ENCODE measurements around the gene ANGPTL2. TPM values are rescaled to one million over a fixed set of nuclear protein-coding genes. Genes with fewer than 3 reads are reported as not detected.

ANGPTL2 gene
- total RNA-seq, 1 donor from 2014 or later = 5.7 TPM

DNA sequence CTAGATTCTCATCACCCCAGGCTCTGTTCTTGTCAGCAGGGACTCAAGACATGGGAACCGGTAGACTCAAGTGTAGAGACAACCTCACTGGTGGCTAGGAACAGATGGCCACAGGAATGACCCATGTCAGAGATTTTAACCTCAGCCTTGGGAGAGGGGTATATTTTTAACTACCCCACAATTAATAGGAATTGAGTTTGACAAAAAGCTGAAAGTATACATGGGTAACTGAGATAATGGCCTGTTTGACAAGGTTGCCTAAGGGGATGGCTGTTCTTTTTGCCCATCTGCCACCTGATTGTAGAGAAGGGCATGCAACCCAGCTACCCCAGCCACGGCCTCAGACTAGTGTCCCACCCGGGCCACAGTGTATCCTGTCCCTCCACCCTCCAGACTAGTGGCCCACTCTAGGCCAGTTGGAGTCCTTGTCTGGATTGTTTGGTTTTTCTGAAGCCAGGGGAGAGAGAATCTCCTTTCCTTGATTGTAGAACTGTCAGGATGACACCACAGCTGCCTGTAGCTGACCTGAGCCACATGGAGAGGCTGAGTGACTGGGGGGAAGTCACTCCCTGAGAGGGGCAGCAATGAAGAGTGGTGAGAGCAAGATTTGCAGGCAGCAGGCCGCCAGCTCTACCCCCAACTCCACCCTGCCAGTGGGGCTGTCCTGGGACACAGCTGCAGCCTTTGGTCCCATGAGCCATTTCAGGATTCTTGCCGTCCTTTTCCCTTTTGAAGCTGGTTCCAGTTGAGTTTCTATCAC lies 14.6 kb upstream of the ANGPTL2 start:
- Mint-ChIP-seq H3K4me3 (ENCODE audit: unreplicated experiment) (no peak overlapping the region), H3K27me3 (ENCODE audit: unreplicated experiment) (peaks cover 6% of the 10 kb centered on the region), H3K9me3 (ENCODE audit: unreplicated experiment) (no peaks in the 10 kb centered on the region), H3K27ac (ENCODE audit: unreplicated experiment) (no peak overlapping the region), H3K4me1 (ENCODE audit: unreplicated experiment) (peaks cover 5% of the 10 kb centered on the region), H3K36me3 (ENCODE audit: low read depth, unreplicated experiment) (no peaks in the 10 kb centered on the region)
- TF ChIP-seq, protein P1, sequence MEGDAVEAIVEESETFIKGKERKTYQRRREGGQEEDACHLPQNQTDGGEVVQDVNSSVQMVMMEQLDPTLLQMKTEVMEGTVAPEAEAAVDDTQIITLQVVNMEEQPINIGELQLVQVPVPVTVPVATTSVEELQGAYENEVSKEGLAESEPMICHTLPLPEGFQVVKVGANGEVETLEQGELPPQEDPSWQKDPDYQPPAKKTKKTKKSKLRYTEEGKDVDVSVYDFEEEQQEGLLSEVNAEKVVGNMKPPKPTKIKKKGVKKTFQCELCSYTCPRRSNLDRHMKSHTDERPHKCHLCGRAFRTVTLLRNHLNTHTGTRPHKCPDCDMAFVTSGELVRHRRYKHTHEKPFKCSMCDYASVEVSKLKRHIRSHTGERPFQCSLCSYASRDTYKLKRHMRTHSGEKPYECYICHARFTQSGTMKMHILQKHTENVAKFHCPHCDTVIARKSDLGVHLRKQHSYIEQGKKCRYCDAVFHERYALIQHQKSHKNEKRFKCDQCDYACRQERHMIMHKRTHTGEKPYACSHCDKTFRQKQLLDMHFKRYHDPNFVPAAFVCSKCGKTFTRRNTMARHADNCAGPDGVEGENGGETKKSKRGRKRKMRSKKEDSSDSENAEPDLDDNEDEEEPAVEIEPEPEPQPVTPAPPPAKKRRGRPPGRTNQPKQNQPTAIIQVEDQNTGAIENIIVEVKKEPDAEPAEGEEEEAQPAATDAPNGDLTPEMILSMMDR (IDR thresholded peaks at IDR 0.05; ENCODE audit: unreplicated experiment) = no peak
- DNase-seq (ENCODE audit: low spot score) = no peak

DNA sequence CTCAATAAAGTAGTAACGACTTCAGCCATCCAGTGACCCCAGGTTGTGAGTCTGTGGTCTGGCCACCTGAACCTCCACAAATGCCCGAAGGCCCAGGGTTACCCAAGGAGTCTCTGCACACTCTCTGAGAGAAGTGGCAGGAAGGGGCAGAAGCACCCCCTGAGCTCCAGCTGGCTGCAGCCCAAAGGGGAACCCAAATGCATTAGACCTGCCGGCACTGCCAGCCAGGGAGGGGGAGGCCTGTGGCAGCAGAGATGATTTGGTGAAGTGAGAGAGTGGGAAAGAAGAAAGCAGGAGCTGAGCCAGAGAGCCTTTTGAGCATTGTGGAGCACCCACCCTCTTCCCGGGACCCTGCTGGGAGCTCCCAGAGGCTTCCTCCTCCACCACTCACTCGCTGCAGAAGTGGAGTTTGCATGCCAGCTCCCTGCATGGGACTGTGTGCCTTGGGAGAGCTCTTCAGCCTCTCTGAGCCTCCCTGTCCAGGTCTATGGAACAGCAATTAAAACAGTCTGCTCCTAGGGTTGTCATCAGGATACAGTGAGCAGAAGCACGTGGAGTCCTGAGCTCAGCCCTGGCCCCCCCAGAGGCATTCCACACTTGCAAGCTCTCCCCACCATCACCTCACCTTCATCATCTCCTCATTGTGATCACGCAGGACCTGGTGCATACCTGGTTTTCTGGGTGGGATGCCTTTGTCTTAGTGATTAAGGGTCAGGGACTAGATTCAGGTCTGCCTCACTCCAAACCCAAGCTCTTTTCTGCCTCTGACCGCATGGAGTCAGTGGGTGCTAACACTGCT lies 13.8 kb upstream of the ANGPTL2 start:
- peaks cover 6% of the 10 kb centered on the region for H3K4me1 Mint-ChIP-seq (ENCODE audit: unreplicated experiment)
- no peaks in the 10 kb centered on the region for H3K9me3 Mint-ChIP-seq (ENCODE audit: unreplicated experiment)
- H3K27ac Mint-ChIP-seq (ENCODE audit: unreplicated experiment) = no peak overlapping the region
- no peaks in the 10 kb centered on the region for H3K36me3 Mint-ChIP-seq (ENCODE audit: low read depth, unreplicated experiment)
- peaks cover 6% of the 10 kb centered on the region for H3K27me3 Mint-ChIP-seq (ENCODE audit: unreplicated experiment)
- no peak overlapping the region for H3K4me3 Mint-ChIP-seq (ENCODE audit: unreplicated experiment)
- TF ChIP-seq, protein P1 (IDR thresholded peaks at IDR 0.05; ENCODE audit: unreplicated experiment) = no peak
- no peak for DNase-seq (ENCODE audit: low spot score)

- peaks cover 6% of the 10 kb centered on the region for H3K27me3 Mint-ChIP-seq (ENCODE audit: unreplicated experiment)
- no peak for DNase-seq (ENCODE audit: low spot score)
- no peak overlapping the region for H3K27ac Mint-ChIP-seq (ENCODE audit: unreplicated experiment)
- no peaks in the 10 kb centered on the region for H3K9me3 Mint-ChIP-seq (ENCODE audit: unreplicated experiment)
- H3K36me3 Mint-ChIP-seq (ENCODE audit: low read depth, unreplicated experiment) = no peaks in the 10 kb centered on the region
- no peak overlapping the region for H3K4me3 Mint-ChIP-seq (ENCODE audit: unreplicated experiment)
- TF ChIP-seq, protein P1 (IDR thresholded peaks at IDR 0.05; ENCODE audit: unreplicated experiment) = no peak
- peaks cover 6% of the 10 kb centered on the region for H3K4me1 Mint-ChIP-seq (ENCODE audit: unreplicated experiment)
These were observed 12.8 kb upstream of the ANGPTL2 start for GRCh38 chr9:127135056-127135745.

DNA sequence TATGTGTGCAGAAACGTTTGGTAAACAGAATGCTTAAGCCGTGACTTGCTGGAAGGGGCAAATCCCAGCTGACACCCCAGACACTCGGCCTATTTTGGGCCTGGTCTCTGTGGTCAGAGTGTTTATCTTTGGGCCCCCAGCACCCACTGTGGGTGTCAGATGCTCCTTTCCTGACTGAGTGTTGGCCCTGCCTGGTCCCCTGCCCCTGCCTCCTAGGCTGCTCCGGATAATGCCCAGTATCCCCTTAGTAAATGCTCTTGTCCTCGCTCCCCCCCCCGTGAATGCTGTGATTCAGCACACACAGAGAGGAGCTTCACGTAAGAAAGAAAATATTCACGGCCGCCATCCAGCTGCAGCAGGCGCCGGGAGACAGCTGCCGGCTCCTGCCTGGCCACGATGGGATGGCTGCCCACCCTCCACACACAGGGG lies 11.3 kb upstream of the ANGPTL2 start:
- Mint-ChIP-seq H3K4me3 (ENCODE audit: unreplicated experiment) (no peak overlapping the region), H3K9me3 (ENCODE audit: unreplicated experiment) (no peaks in the 10 kb centered on the region), H3K36me3 (ENCODE audit: low read depth, unreplicated experiment) (no peaks in the 10 kb centered on the region), H3K27ac (ENCODE audit: unreplicated experiment) (no peak overlapping the region), H3K27me3 (ENCODE audit: unreplicated experiment) (peaks cover 3% of the 10 kb centered on the region), H3K4me1 (ENCODE audit: unreplicated experiment) (peaks cover 6% of the 10 kb centered on the region)
- TF ChIP-seq, protein P1 (IDR thresholded peaks at IDR 0.05; ENCODE audit: unreplicated experiment) = no peak
- no peak for DNase-seq (ENCODE audit: low spot score)

Data from endothelial cell (in vitro differentiated cells).